MCF 10A (cell line): Measurements from ENCODE around the gene KLK1. TPM values are rescaled to one million over a fixed set of nuclear protein-coding genes. Genes with fewer than 3 reads are reported as not detected.

Source experiments
- BruUV-seq: library from RNA; stranded (reverse); fragments of 400-500 nt; replicated peaks from 2 replicates; lab custom pipeline; 2021; lab: Mats Ljungman, UMichigan
- CTCF ChIA-PET: fragments of 300-600 bp; sonication (Branson Sonifier 250); formaldehyde crosslinking; extraction: SDS; loops from one replicate; lab custom pipeline; 2021; ENCODE audit warnings: antibody characterized with exemption, inconsistent platforms; lab: Yijun Ruan, JAX
- POLR2A ChIA-PET: fragments of 300-600, 350-650 bp; sonication (Branson Sonifier 250); formaldehyde crosslinking; extraction: SDS; loops from one replicate; lab custom pipeline; 2020; ENCODE audit warnings: antibody characterized with exemption, inconsistent platforms; lab: Yijun Ruan, JAX
- DNase-seq: peaks from one replicate; pipeline ENCODE4 v3.0.0-alpha.2; 2018; ENCODE audit not compliant: unreplicated experiment
- H3K27ac Mint-ChIP-seq: one replicate; pipeline ENCODE4 v1.8.0; 2022; ENCODE audit warnings: mild to moderate bottlenecking, low read depth, mixed read lengths; ENCODE audit not compliant: unreplicated experiment
- H3K27me3 Mint-ChIP-seq: one replicate; pipeline ENCODE4 v1.8.0; 2022; ENCODE audit warnings: mixed read lengths; ENCODE audit not compliant: insufficient read depth, unreplicated experiment
- H3K36me3 Mint-ChIP-seq: one replicate; pipeline ENCODE4 v1.8.0; 2022; ENCODE audit warnings: mild to moderate bottlenecking, moderate library complexity, mixed read lengths; ENCODE audit not compliant: insufficient read depth, unreplicated experiment
- H3K4me1 Mint-ChIP-seq: one replicate; pipeline ENCODE4 v1.8.0; 2022; ENCODE audit warnings: mixed read lengths; ENCODE audit not compliant: insufficient read depth, unreplicated experiment
- H3K4me3 Mint-ChIP-seq: one replicate; pipeline ENCODE4 v1.8.0; 2022; ENCODE audit warnings: mild to moderate bottlenecking, moderate library complexity, mixed read lengths; ENCODE audit not compliant: unreplicated experiment
- H3K9me3 Mint-ChIP-seq: one replicate; pipeline ENCODE4 v1.8.0; 2022; ENCODE audit warnings: mixed read lengths; ENCODE audit not compliant: unreplicated experiment
- intact Hi-C: fragments of 100-400 bp; cut with micrococcal nuclease; formaldehyde crosslinking; loops from 2 replicates; pipeline ENCODE4 v1.14.1; 2022
- total RNA-seq: library from RNA; stranded (reverse); gene quantifications from 2 replicates; pipeline ENCODE4 v1.2.3, GENCODE V29; 2022
- TF ChIP-seq, protein P1 (sequence below): fragments of 200-600 bp; IDR thresholded peaks from one replicate; pipeline ENCODE4 v1.8.0; 2022; ENCODE audit warnings: antibody characterized with exemption, mild to moderate bottlenecking; ENCODE audit not compliant: unreplicated experiment

The KLK1 gene
- total RNA-seq, 1 experiment from 2014 or later = 0.84 TPM

DNA sequence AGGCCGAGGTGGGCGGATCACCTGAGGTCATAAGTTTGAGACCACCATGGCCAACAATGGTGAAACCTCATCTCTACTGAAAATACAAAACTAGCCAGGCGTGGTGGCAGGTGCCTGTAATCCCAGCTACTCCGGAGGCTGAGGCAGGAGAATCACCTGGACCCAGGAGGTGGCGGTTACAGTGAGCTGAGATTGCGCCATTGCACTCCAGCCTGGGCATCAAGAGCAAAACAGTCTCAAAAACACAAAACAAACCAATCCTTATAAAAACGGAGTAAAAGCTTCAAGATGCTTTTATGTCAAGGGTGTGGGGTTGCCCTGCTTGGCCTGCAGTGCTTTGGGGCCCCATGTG lies 26.2 kb downstream of the KLK1 start:
- H3K9me3 Mint-ChIP-seq = no peaks in the 10 kb centered on the region
- ChIA-PET CTCF (interaction anchor here (0.6 to 2.4 kb wide), 6 partner anchors 14 to 259 kb away, joined by 3 to 14 read pairs (median 4); no protein-coding TSS in a partner anchor), POLR2A (interaction anchor here (0.6 kb wide), 1 partner anchor 896 kb away, joined by 3 read pairs; no protein-coding TSS in a partner anchor)
- DNase-seq = no peak
- TF ChIP-seq, protein P1, sequence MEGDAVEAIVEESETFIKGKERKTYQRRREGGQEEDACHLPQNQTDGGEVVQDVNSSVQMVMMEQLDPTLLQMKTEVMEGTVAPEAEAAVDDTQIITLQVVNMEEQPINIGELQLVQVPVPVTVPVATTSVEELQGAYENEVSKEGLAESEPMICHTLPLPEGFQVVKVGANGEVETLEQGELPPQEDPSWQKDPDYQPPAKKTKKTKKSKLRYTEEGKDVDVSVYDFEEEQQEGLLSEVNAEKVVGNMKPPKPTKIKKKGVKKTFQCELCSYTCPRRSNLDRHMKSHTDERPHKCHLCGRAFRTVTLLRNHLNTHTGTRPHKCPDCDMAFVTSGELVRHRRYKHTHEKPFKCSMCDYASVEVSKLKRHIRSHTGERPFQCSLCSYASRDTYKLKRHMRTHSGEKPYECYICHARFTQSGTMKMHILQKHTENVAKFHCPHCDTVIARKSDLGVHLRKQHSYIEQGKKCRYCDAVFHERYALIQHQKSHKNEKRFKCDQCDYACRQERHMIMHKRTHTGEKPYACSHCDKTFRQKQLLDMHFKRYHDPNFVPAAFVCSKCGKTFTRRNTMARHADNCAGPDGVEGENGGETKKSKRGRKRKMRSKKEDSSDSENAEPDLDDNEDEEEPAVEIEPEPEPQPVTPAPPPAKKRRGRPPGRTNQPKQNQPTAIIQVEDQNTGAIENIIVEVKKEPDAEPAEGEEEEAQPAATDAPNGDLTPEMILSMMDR = no peak
- H3K4me3 Mint-ChIP-seq = no peak overlapping the region
- peaks cover 10% of the 10 kb centered on the region for H3K4me1 Mint-ChIP-seq
- BruUV-seq = no TSS peak
- H3K36me3 Mint-ChIP-seq = peaks cover 74% of the 10 kb centered on the region
- H3K27me3 Mint-ChIP-seq = no peaks in the 10 kb centered on the region
- H3K27ac Mint-ChIP-seq = peak overlapping the region; percentile 39
- intact Hi-C loops = no loop called here

DNA sequence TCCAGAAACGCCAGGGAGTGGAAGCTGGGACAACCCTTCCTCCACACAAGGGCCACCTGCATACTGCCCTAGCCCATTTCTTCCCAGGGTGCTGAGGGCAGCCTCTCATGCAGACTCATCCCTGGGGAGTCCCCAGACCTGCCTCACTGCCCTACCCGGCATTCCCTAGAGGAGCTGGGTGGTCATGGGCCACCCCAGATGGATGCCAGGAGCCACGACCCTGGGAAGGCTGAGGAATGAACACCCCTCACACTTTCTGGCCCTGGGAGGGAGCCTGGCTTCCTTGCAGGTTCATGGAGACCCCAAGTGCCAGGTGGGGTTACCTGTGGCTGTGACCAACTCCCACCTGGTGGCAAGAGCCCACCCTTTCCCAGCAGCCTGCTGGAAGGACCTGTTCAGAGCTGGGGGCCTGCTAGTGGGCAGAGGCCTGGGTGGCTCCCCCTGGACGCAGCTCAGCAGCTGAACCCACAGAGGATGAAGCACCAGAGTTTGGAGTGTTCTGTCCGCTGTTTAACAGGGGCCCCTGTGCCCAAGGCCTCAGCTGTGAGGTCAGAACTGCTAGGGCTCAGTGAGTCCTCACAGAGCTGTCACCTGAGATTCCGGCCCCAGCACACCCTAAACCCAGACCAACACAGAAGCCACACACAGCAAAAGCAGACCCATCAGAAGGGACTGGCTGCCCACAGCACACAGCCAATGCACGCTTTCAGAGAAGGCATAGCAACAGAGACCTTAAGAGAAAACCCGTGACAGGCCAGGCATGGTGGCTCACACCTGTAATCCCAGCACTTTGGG lies 26.8 kb downstream of the KLK1 start:
- ChIA-PET POLR2A (no interaction called here), CTCF (interaction anchor here (0.6 to 2.4 kb wide), 7 partner anchors 13 to 558 kb away, joined by 3 to 14 read pairs (median 3); no protein-coding TSS in a partner anchor)
- no peak overlapping the region for H3K4me3 Mint-ChIP-seq
- H3K36me3 Mint-ChIP-seq = peaks cover 68% of the 10 kb centered on the region
- H3K27ac Mint-ChIP-seq = peak overlapping the region; percentile 39
- DNase-seq = no peak
- H3K27me3 Mint-ChIP-seq = no peaks in the 10 kb centered on the region
- peaks cover 6% of the 10 kb centered on the region for H3K4me1 Mint-ChIP-seq
- intact Hi-C loops = no loop called here
- no TSS peak for BruUV-seq
- TF ChIP-seq, protein P1 = no peak
- no peaks in the 10 kb centered on the region for H3K9me3 Mint-ChIP-seq

DNA sequence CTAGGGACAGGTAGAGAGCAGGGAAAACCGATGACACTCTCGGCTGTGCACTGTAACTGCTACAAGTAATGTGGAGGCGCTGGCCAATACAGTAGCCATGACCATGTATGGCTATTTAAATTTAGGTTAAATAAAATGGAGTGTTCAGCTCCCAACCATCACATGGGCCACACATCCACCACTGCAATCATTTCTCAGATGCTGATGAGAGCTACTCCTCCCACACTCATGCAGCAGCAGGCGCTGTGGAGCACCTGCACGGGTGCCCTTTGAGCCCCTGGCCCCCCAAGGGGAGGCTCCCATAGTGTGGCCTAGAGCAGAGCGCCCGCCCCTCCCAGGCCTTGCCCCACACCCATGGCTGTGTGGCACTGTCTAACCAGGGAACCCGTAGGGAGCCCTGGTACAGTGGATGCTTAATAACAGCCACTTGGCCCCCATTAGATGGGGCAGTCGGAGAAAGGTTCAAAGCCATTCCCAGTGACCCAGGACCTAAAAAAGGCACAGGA lies 27.4 kb downstream of the KLK1 start:
- no peak for DNase-seq
- peaks cover 5% of the 10 kb centered on the region for H3K4me1 Mint-ChIP-seq
- H3K9me3 Mint-ChIP-seq = no peaks in the 10 kb centered on the region
- ChIA-PET CTCF (interaction anchor here (0.7 to 2.4 kb wide), 2 partner anchors 126 to 558 kb away, joined by 3 to 14 read pairs; no protein-coding TSS in a partner anchor), POLR2A (interaction anchor here (0.6 to 5.1 kb wide), 2 partner anchors 7 to 136 kb away, joined by 3 to 33 read pairs; no protein-coding TSS in a partner anchor)
- no TSS peak for BruUV-seq
- peaks cover 62% of the 10 kb centered on the region for H3K36me3 Mint-ChIP-seq
- intact Hi-C loops = no loop called here
- TF ChIP-seq, protein P1 = no peak
- H3K4me3 Mint-ChIP-seq = no peak overlapping the region
- no peaks in the 10 kb centered on the region for H3K27me3 Mint-ChIP-seq
- H3K27ac Mint-ChIP-seq = no peak overlapping the region

DNA sequence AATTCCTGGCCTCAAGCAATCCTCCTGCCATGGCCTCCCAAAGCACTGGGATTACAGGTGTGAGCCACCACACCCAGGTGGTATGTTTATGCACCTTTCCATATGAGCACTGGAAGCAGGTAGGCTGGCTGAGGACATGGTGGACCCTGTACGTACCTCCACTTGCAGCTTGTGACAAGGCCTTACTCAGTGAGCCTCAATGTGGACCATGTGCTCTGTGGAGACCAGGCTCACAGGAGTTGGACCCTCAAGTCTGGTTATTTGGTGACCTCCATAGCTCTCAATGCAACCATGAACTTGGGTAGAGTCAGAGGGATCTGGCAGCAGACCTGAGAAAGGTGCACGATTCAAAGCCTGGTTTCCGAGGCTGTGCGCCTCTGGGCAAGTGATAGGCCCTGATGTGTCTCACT lies 27.9 kb downstream of the KLK1 start:
- ChIA-PET CTCF (interaction anchor here (1.9 to 2.4 kb wide), 2 partner anchors 12 to 127 kb away, joined by 4 to 14 read pairs; no protein-coding TSS in a partner anchor), POLR2A (interaction anchor here (0.6 to 5.1 kb wide), 2 partner anchors 8 to 137 kb away, joined by 3 to 33 read pairs; no protein-coding TSS in a partner anchor)
- TF ChIP-seq, protein P1 = no peak
- intact Hi-C loops = no loop called here
- peaks cover 57% of the 10 kb centered on the region for H3K36me3 Mint-ChIP-seq
- H3K27me3 Mint-ChIP-seq = no peaks in the 10 kb centered on the region
- H3K9me3 Mint-ChIP-seq = no peaks in the 10 kb centered on the region
- no peak overlapping the region for H3K27ac Mint-ChIP-seq
- no peak overlapping the region for H3K4me3 Mint-ChIP-seq
- H3K4me1 Mint-ChIP-seq = peaks cover 5% of the 10 kb centered on the region
- BruUV-seq = no TSS peak
- no peak for DNase-seq
